HepG2 (cell line): ENCODE data around the gene INHBA. TPM values are rescaled to one million over a fixed set of nuclear protein-coding genes. Genes with fewer than 3 reads are reported as not detected.

Source experiments
- ATAC-seq: fragments of 200-7000 bp; cut with Tn5 transposase; 3 replicates; pipeline ENCODE4 v1.9.1; 2020; ENCODE audit warnings: mild to moderate bottlenecking, moderate library complexity
- BruUV-seq: library from RNA; stranded (reverse); fragments of 400-500 nt; replicated peaks from 2 replicates; lab custom pipeline; 2021; lab: Mats Ljungman, UMichigan
- CTCF ChIA-PET: fragments of 300-600 bp; formaldehyde crosslinking; extraction: SDS; loops from one replicate; lab custom pipeline; 2021; ENCODE audit warnings: low total read pairs, inconsistent platforms, low intra/inter-chr PET ratio; lab: Yijun Ruan, JAX
- POLR2A ChIA-PET: fragments of 350-600 bp; sonication (Branson Sonifier 250); formaldehyde crosslinking; loops from one replicate; lab custom pipeline; 2020; ENCODE audit warnings: antibody characterized with exemption, inconsistent platforms; lab: Yijun Ruan, JAX
- DNase-seq: peaks from one replicate; pipeline ENCODE4 v3.0.0-alpha.2; 2015; ENCODE audit warnings: low spot score
- FAIRE-seq: peaks from 3 replicates; lab custom pipeline; 2011; peaks lifted over from hg19 to GRCh38; lab: Jason Lieb, UNC
- H2AFZ ChIP-seq: one replicate; pipeline ENCODE4 v1.6.1; 2011; ENCODE audit warnings: low read length, inconsistent platforms
- H3K27ac ChIP-seq: fragments of 300-600 bp; 3 replicates; pipeline ENCODE4 v1.8.0; 2011; ENCODE audit warnings: mixed run types, mild to moderate bottlenecking, mixed read lengths, low read length, inconsistent platforms; ENCODE audit not compliant: insufficient read depth; ENCODE audit errors: extremely low read length
- H3K27me3 ChIP-seq, 2 experiments: fragments of 200-600 bp in 1 of 2; 2 replicates in 1 of 2; 3 replicates in 1 of 2; pipeline versions ENCODE4 v1.6.0 to v1.8.0; 2011; ENCODE audit warnings: low read length in 2 of 2, mild to moderate bottlenecking in 2 of 2, moderate library complexity in 2 of 2, inconsistent platforms in 1 of 2; ENCODE audit not compliant: insufficient read depth in 2 of 2, control insufficient read depth in 1 of 2
- H3K36me3 ChIP-seq, 2 experiments: fragments of 200-600 bp in 1 of 2; replicated peaks in 1 of 2; 2 replicates in 1 of 2; 3 replicates in 1 of 2; pipeline versions ENCODE4 v1.5.1 to v1.8.0; 2011; ENCODE audit warnings: low read length in 2 of 2, inconsistent platforms in 1 of 2; ENCODE audit not compliant: insufficient read depth in 2 of 2, control insufficient read depth in 1 of 2
- H3K4me1 ChIP-seq: 2 replicates; pipeline ENCODE4 v1.5.1; 2012; ENCODE audit warnings: low read length, inconsistent platforms; ENCODE audit not compliant: insufficient read depth
- H3K4me2 ChIP-seq: 2 replicates; pipeline ENCODE4 v1.6.0; 2011; ENCODE audit warnings: low read depth, low read length, inconsistent platforms
- H3K4me3 ChIP-seq, 3 experiments: fragments of 200-600 bp in 1 of 3; sonication (generic), shearing (Covaris generic) in 1 of 3; replicated peaks in 1 of 3; 2 replicates each; pipeline ENCODE4 v1.5.1; 2011 to 2016; ENCODE audit warnings: low read length in 3 of 3, inconsistent platforms in 2 of 3, low read depth in 2 of 3, mild to moderate bottlenecking in 2 of 3, control low read depth in 1 of 3, mixed read lengths in 1 of 3; ENCODE audit not compliant: insufficient read depth in 1 of 3
- H3K79me2 ChIP-seq: one replicate; pipeline ENCODE4 v1.6.1; 2011; ENCODE audit warnings: low read length, inconsistent platforms; ENCODE audit not compliant: insufficient read depth
- H3K9ac ChIP-seq: 2 replicates; pipeline ENCODE4 v1.6.0; 2011; ENCODE audit warnings: mild to moderate bottlenecking, low read depth, low read length, inconsistent platforms; ENCODE audit not compliant: insufficient read depth
- H3K9me3 ChIP-seq: 2 replicates; pipeline ENCODE4 v1.5.1; 2012; ENCODE audit warnings: mild to moderate bottlenecking, low read length
- H4K20me1 ChIP-seq: 2 replicates; pipeline ENCODE4 v1.6.0; 2011; ENCODE audit warnings: inconsistent platforms, mild to moderate bottlenecking, low read length, moderate library complexity; ENCODE audit not compliant: insufficient read depth
- ADNP ChIP-seq: sonication (generic); formaldehyde crosslinking; IDR thresholded peaks from 2 replicates; pipeline ENCODE4 v1.4.0; 2020; ENCODE audit warnings: missing genetic modification reagents
- CSRNP2 ChIP-seq: sonication (generic); formaldehyde crosslinking; conservative IDR thresholded peaks from 2 replicates; pipeline ENCODE4 v1.8.0; 2022; ENCODE audit warnings: low read depth, missing genetic modification reagents
- DBP ChIP-seq: sonication (generic); formaldehyde crosslinking; IDR thresholded peaks from 2 replicates; pipeline ENCODE4 v1.4.0; 2020; ENCODE audit warnings: missing genetic modification reagents; ENCODE audit errors: not compliant biosample characterization
- MTA3 ChIP-seq: sonication (generic); formaldehyde crosslinking; IDR thresholded peaks from 2 replicates; pipeline ENCODE4 v1.4.0; 2020; ENCODE audit warnings: missing genetic modification reagents
- MTF1 ChIP-seq: sonication (generic); formaldehyde crosslinking; IDR thresholded peaks from 2 replicates; pipeline ENCODE4 v1.5.0; 2020; ENCODE audit warnings: missing genetic modification reagents
- MYC ChIP-seq: sonication (generic); formaldehyde crosslinking; IDR thresholded peaks from 2 replicates; pipeline ENCODE4 v1.9.0; 2021; ENCODE audit warnings: missing genetic modification reagents, borderline replicate concordance
- NFE2 ChIP-seq: sonication (generic); formaldehyde crosslinking; IDR thresholded peaks from 2 replicates; pipeline ENCODE4 v1.4.0; 2020; ENCODE audit warnings: missing genetic modification reagents
- SOX13 ChIP-seq, 3 experiments: fragments of 450-650 bp in 1 of 3; sonication (generic) in 1 of 3; formaldehyde crosslinking in 1 of 3; IDR thresholded peaks in 2 of 3; conservative IDR thresholded peaks in 1 of 3; 2 replicates each; pipeline versions ENCODE4 v1.5.0 to v1.6.1; 2016 to 2020; ENCODE audit warnings: antibody characterized with exemption in 1 of 3, mild to moderate bottlenecking in 1 of 3, missing compliant biosample characterization in 1 of 3, missing genetic modification reagents in 1 of 3, moderate library complexity in 1 of 3
- SRSF1 ChIP-seq: fragments of 200-400 bp; formaldehyde crosslinking; optimal IDR thresholded peaks from 2 replicates; pipeline ENCODE3; 2017; ENCODE audit warnings: mild to moderate bottlenecking, low read depth, low read length, moderate library complexity
- SRY ChIP-seq: sonication (generic); formaldehyde crosslinking; IDR thresholded peaks from 2 replicates; pipeline ENCODE4 v1.8.0; 2022; ENCODE audit warnings: mild to moderate bottlenecking, missing genetic modification reagents
- SSRP1 ChIP-seq: IDR thresholded peaks from 2 replicates; pipeline ENCODE4 v1.6.1; 2016; ENCODE audit warnings: control low read depth
- UBTF ChIP-seq: sonication (generic); formaldehyde crosslinking; IDR thresholded peaks from 2 replicates; pipeline ENCODE4 v1.4.0; 2020; ENCODE audit warnings: mild to moderate bottlenecking, missing genetic modification reagents
- XRCC5 ChIP-seq: fragments of 200-400 bp; formaldehyde crosslinking; optimal IDR thresholded peaks from 2 replicates; pipeline ENCODE3; 2017; ENCODE audit warnings: mild to moderate bottlenecking, low read length
- ZBTB49 ChIP-seq: sonication (generic); formaldehyde crosslinking; IDR thresholded peaks from 2 replicates; pipeline ENCODE4 v1.4.0; 2020; ENCODE audit warnings: missing genetic modification reagents, borderline replicate concordance
- ZNF446 ChIP-seq: sonication (generic); formaldehyde crosslinking; IDR thresholded peaks from 2 replicates; pipeline ENCODE4 v1.5.0; 2020; ENCODE audit warnings: mild to moderate bottlenecking, missing genetic modification reagents
- ZNF629 ChIP-seq: sonication (generic); formaldehyde crosslinking; conservative IDR thresholded peaks from 2 replicates; pipeline ENCODE4 v1.5.0; 2020; ENCODE audit warnings: missing genetic modification reagents
- ZNF747 ChIP-seq: sonication (generic); formaldehyde crosslinking; IDR thresholded peaks from 2 replicates; pipeline ENCODE4 v1.8.1; 2023; ENCODE audit warnings: missing genetic modification reagents, mild to moderate bottlenecking, borderline replicate concordance
- ZNF768 ChIP-seq: sonication (generic); formaldehyde crosslinking; IDR thresholded peaks from 2 replicates; pipeline ENCODE4 v1.4.0; 2020; ENCODE audit warnings: missing genetic modification reagents
- ZNF790 ChIP-seq: sonication (generic); formaldehyde crosslinking; IDR thresholded peaks from 2 replicates; pipeline ENCODE4 v1.8.0; 2022; ENCODE audit warnings: missing genetic modification reagents, mild to moderate bottlenecking, borderline replicate concordance
- ZZZ3 ChIP-seq: sonication (generic); formaldehyde crosslinking; IDR thresholded peaks from 2 replicates; pipeline ENCODE4 v1.4.0; 2020; ENCODE audit warnings: missing genetic modification reagents, mild to moderate bottlenecking, borderline replicate concordance
- WGBS: methylation state at CpG from one replicate; pipeline ENCODE4 v1.1.6; 2017; ENCODE audit warnings: low lambda C conversion rate; 5-methylcytosine and 5-hydroxymethylcytosine counted together
- in situ Hi-C: cut with HindIII; loops from 2 replicates; pipeline ENCODE4 v1.10.0; 2017; ENCODE audit warnings: low pct_unique_long_range_greater_than_20kb; ENCODE audit not compliant: extremely low pct_ligation_motif_present
- intact Hi-C: fragments of 100-400 bp; cut with micrococcal nuclease; formaldehyde crosslinking; loops from one replicate; pipeline ENCODE4 v1.10.0; 2022; ENCODE audit not compliant: unreplicated experiment
- polyA plus RNA-seq, 8 experiments: library from polyadenylated mRNA; depleted of rRNA in 3 of 8; stranded (reverse) in 7 of 8; unstranded in 1 of 8; fragments of >200 nt; fragmentation: Illumina TruSeq in 4 of 8; extraction: Trizol in 4 of 8; gene quantifications; 2 replicates each; pipeline versions ENCODE4 v1.2.1 to v1.2.3, GENCODE V29; 2011 to 2016; ENCODE audit warnings: low read depth in 4 of 8, missing spikeins in 1 of 8, mixed read lengths in 1 of 8; ENCODE audit not compliant: insufficient read depth in 1 of 8
- total RNA-seq, 5 experiments: library from RNA; depleted of rRNA; stranded (reverse); fragments of >200 nt; fragmentation: Illumina TruSeq; extraction: Trizol; gene quantifications; 2 replicates each; pipeline ENCODE4 v1.2.3, GENCODE V29; 2016; ENCODE audit warnings: low read depth in 1 of 5

The INHBA gene
- total and polyA plus RNA-seq, 2 of the 13 experiments (the other 11 are each of a cell fraction or from before 2014, with no cell fraction given) = not detected

- Histone ChIP-seq H3K27me3 (no peaks in the 10 kb centered on the region), H2AFZ (no peak overlapping the region), H4K20me1 (no peaks in the 10 kb centered on the region), H3K4me1 (no peaks in the 10 kb centered on the region), H3K79me2 (no peaks in the 10 kb centered on the region), H3K27ac (no peak overlapping the region), H3K4me2 (no peak overlapping the region), H3K36me3 (no peaks in the 10 kb centered on the region), H3K9ac (no peak overlapping the region), H3K9me3 (no peaks in the 10 kb centered on the region), H3K4me3 (no peak overlapping the region)
- FAIRE-seq = no peak
- CTCF ChIA-PET = no interaction called here
- no peak for ATAC-seq
- POLR2A ChIA-PET = no interaction called here
- intact Hi-C loops = no loop called here
- WGBS = 32% methylated on average over 1 of the region's 1 CpG
- in situ Hi-C loops = no loop called here
- TF ChIP-seq ZNF446 (CRISPR knock-in tag) = no peak
- TF ChIP-seq SSRP1 = no peak
- no peak for TF ChIP-seq UBTF (CRISPR knock-in tag)
- TF ChIP-seq ZNF790 (CRISPR knock-in tag) = no peak
- TF ChIP-seq MTA3 (CRISPR knock-in tag) = no peak
- no peak for TF ChIP-seq CSRNP2 (CRISPR knock-in tag)
- TF ChIP-seq SRSF1 = no peak
- no peak for TF ChIP-seq SOX13 (IDR thresholded peaks at IDR 0.05)
- no peak for TF ChIP-seq SOX13 (CRISPR knock-in tag; conservative IDR thresholded peaks at IDR 0.05 in 1 of 2, IDR thresholded peaks at IDR 0.05 in 1 of 2)
- TF ChIP-seq XRCC5 = no peak
- no peak for TF ChIP-seq ZNF747 (CRISPR knock-in tag)
- no peak for TF ChIP-seq ZBTB49 (CRISPR knock-in tag)
- no peak for TF ChIP-seq ZNF629
- no peak for TF ChIP-seq MTF1 (CRISPR knock-in tag)
- TF ChIP-seq MYC (CRISPR knock-in tag) = no peak
- no peak for TF ChIP-seq ZZZ3 (CRISPR knock-in tag)
- TF ChIP-seq ADNP (CRISPR knock-in tag) = no peak
- no peak for TF ChIP-seq ZNF768 (CRISPR knock-in tag)
- TF ChIP-seq NFE2 = no peak
- TF ChIP-seq SRY (CRISPR knock-in tag) = no peak
- no peak for TF ChIP-seq DBP (CRISPR knock-in tag)
- no peak for DNase-seq
- BruUV-seq = no TSS peak
Observed at GRCh38 chr7:41685684-41686083, 17.2 kb downstream of the INHBA start.
